H1 (cell line): ENCODE data around the gene SLC25A36. TPM values are rescaled to one million over a fixed set of nuclear protein-coding genes. Genes with fewer than 3 reads are reported as not detected.
"Not testable (repeated sequence)": the region's sequence is repeated elsewhere in the genome, so short reads cannot be mapped to it uniquely, and the experiment has no call there.

Experiments
- CTCF ChIA-PET: fragments of 300-600 bp; sonication (Branson Sonifier 250); formaldehyde crosslinking; loops from one replicate; lab custom pipeline; 2021; ENCODE audit not compliant: partially characterized antibody; lab: Charles Lee
- POLR2A ChIA-PET: fragments of 300-600 bp; sonication (Branson Sonifier 250); formaldehyde crosslinking; loops from one replicate; lab custom pipeline; 2021; ENCODE audit warnings: inconsistent platforms; ENCODE audit not compliant: partially characterized antibody; lab: Charles Lee
- DNase-seq, 2 experiments: peaks; one replicate each; pipeline versions ENCODE4 v3.0.0 to v3.0.0-alpha.2; 2010 to 2022; ENCODE audit warnings: low spot score in 2 of 2, low read depth in 1 of 2, mixed read lengths in 1 of 2
- FAIRE-seq: peaks from 2 replicates; lab custom pipeline; 2011; peaks lifted over from hg19 to GRCh38; lab: Jason Lieb, UNC
- H2AFZ ChIP-seq: 2 replicates; pipeline ENCODE4 v1.8.1; 2012; ENCODE audit warnings: low read length, inconsistent platforms
- H2AK5ac ChIP-seq: 2 replicates; pipeline ENCODE4 v1.6.1; 2013; ENCODE audit warnings: low read depth, low read length
- H2BK120ac ChIP-seq: replicated peaks from 2 replicates; pipeline ENCODE3; 2013; ENCODE audit warnings: low read depth, low read length, inconsistent platforms
- H2BK12ac ChIP-seq: 2 replicates; pipeline ENCODE4 v1.6.1; 2013; ENCODE audit warnings: low read depth, low read length
- H2BK15ac ChIP-seq: 2 replicates; pipeline ENCODE4 v1.6.1; 2013; ENCODE audit warnings: low read length
- H2BK20ac ChIP-seq: 2 replicates; pipeline ENCODE4 v1.6.1; 2013; ENCODE audit warnings: low read length
- H2BK5ac ChIP-seq: 2 replicates; pipeline ENCODE4 v1.6.1; 2013; ENCODE audit warnings: low read depth, low read length
- H3K14ac ChIP-seq: 2 replicates; pipeline ENCODE4 v1.6.1; 2013; ENCODE audit warnings: inconsistent platforms; ENCODE audit not compliant: insufficient read length
- H3K18ac ChIP-seq: 2 replicates; pipeline ENCODE4 v1.6.1; 2013; ENCODE audit warnings: low read length; ENCODE audit errors: extremely low read depth
- H3K23ac ChIP-seq: 2 replicates; pipeline ENCODE4 v1.6.1; 2013; ENCODE audit warnings: inconsistent platforms; ENCODE audit not compliant: insufficient read length
- H3K23me2 ChIP-seq: 2 replicates; pipeline ENCODE4 v1.6.1; 2013; ENCODE audit warnings: low read depth, low read length
- H3K27ac ChIP-seq: 2 replicates; pipeline ENCODE4 v1.6.1; 2011; ENCODE audit warnings: low read depth, low read length, inconsistent platforms
- H3K27me3 ChIP-seq, 4 experiments: replicated peaks in 1 of 4; 1 replicate in 1 of 4; 2 replicates in 3 of 4; pipeline versions ENCODE4 v1.6.1 to v1.8.1; 2011 to 2013; ENCODE audit warnings: low read length in 3 of 4, mild to moderate bottlenecking in 3 of 4, inconsistent platforms in 2 of 4, mixed read lengths in 2 of 4, moderate library complexity in 1 of 4; ENCODE audit not compliant: control insufficient read depth in 3 of 4, insufficient read depth in 3 of 4; ENCODE audit errors: extremely low read depth in 1 of 4
- H3K36me3 ChIP-seq, 4 experiments: 2 replicates each; pipeline versions ENCODE4 v1.6.1 to v1.8.1; 2011 to 2013; ENCODE audit warnings: mild to moderate bottlenecking in 4 of 4, low read length in 3 of 4, moderate library complexity in 2 of 4, control low read depth in 1 of 4, inconsistent platforms in 1 of 4; ENCODE audit not compliant: insufficient read depth in 4 of 4, control insufficient read depth in 2 of 4
- H3K4ac ChIP-seq: replicated peaks from 2 replicates; pipeline ENCODE3; 2013; ENCODE audit warnings: low read length, low read depth, mixed read lengths, inconsistent platforms; ENCODE audit not compliant: insufficient read length
- H3K4me1 ChIP-seq, 4 experiments: replicated peaks in 1 of 4; 1 replicate in 1 of 4; 2 replicates in 3 of 4; pipeline versions ENCODE4 v1.6.1 to v1.8.1; 2011 to 2013; ENCODE audit warnings: low read length in 3 of 4, inconsistent platforms in 2 of 4, mixed read lengths in 1 of 4; ENCODE audit not compliant: insufficient read depth in 4 of 4, control insufficient read depth in 3 of 4
- H3K4me2 ChIP-seq, 2 experiments: 2 replicates each; pipeline versions ENCODE4 v1.6.1 to v1.8.1; 2011 to 2013; ENCODE audit warnings: low read depth in 2 of 2, low read length in 2 of 2, control low read depth in 1 of 2, inconsistent platforms in 1 of 2, mild to moderate bottlenecking in 1 of 2; ENCODE audit not compliant: insufficient read depth in 1 of 2
- H3K4me3 ChIP-seq, 4 experiments: fragments of 200-600, 300-600 bp in 1 of 4; sonication (generic), shearing (Covaris generic), sonication (Bioruptor Twin) in 1 of 4; 2 replicates each; pipeline versions ENCODE4 v1.5.1 to v1.8.1; 2011 to 2016; ENCODE audit warnings: low read length in 4 of 4, low read depth in 3 of 4, control low read depth in 2 of 4, inconsistent platforms in 2 of 4, mild to moderate bottlenecking in 2 of 4, mixed read lengths in 1 of 4, moderate library complexity in 1 of 4; ENCODE audit not compliant: insufficient read depth in 2 of 4; ENCODE audit errors: extremely low read depth in 1 of 4
- H3K56ac ChIP-seq: replicated peaks from 2 replicates; pipeline ENCODE3; 2013; ENCODE audit warnings: low read depth, mild to moderate bottlenecking, mixed read lengths, low read length, inconsistent platforms; ENCODE audit not compliant: insufficient read length
- H3K79me1 ChIP-seq: 2 replicates; pipeline ENCODE4 v1.6.1; 2013; ENCODE audit warnings: low read depth, low read length, control low read depth
- H3K79me2 ChIP-seq, 2 experiments: 2 replicates each; pipeline versions ENCODE4 v1.6.1 to v1.8.1; 2012 to 2013; ENCODE audit warnings: low read length in 2 of 2, mild to moderate bottlenecking in 2 of 2, inconsistent platforms in 1 of 2; ENCODE audit not compliant: insufficient read depth in 2 of 2, control insufficient read depth in 1 of 2
- H3K9ac ChIP-seq, 4 experiments: replicated peaks in 1 of 4; 1 replicate in 1 of 4; 2 replicates in 3 of 4; pipeline versions ENCODE4 v1.6.1 to v1.8.1; 2011 to 2013; ENCODE audit warnings: low read depth in 3 of 4, low read length in 3 of 4, control low read depth in 2 of 4, mild to moderate bottlenecking in 2 of 4, moderate library complexity in 2 of 4, inconsistent platforms in 1 of 4; ENCODE audit errors: extremely low read depth in 1 of 4
- H3K9me3 ChIP-seq, 2 experiments: 2 replicates each; pipeline versions ENCODE4 v1.6.1 to v1.8.1; 2012 to 2013; ENCODE audit warnings: mild to moderate bottlenecking in 2 of 2, moderate library complexity in 2 of 2, control low read depth in 1 of 2, inconsistent platforms in 1 of 2, low read depth in 1 of 2, low read length in 1 of 2, mixed read lengths in 1 of 2; ENCODE audit not compliant: insufficient read depth in 2 of 2
- H4K20me1 ChIP-seq, 2 experiments: replicated peaks in 1 of 2; 2 replicates each; pipeline versions ENCODE3 to v1.8.1; 2011 to 2013; ENCODE audit warnings: inconsistent platforms in 2 of 2, low read length in 2 of 2, mild to moderate bottlenecking in 1 of 2; ENCODE audit not compliant: insufficient read depth in 2 of 2, control insufficient read depth in 1 of 2
- H4K5ac ChIP-seq: 2 replicates; pipeline ENCODE4 v1.6.1; 2013; ENCODE audit warnings: low read length, low read depth, mixed read lengths, inconsistent platforms; ENCODE audit not compliant: insufficient read length
- H4K8ac ChIP-seq: 2 replicates; pipeline ENCODE4 v1.8.0; 2013; ENCODE audit warnings: mild to moderate bottlenecking, moderate library complexity, low read length, inconsistent platforms; ENCODE audit not compliant: insufficient read depth; ENCODE audit errors: extremely low read depth
- H4K91ac ChIP-seq: replicated peaks from 2 replicates; pipeline ENCODE3; 2013; ENCODE audit warnings: low read length, mixed read lengths, inconsistent platforms; ENCODE audit not compliant: insufficient read length
- JUND ChIP-seq: IDR thresholded peaks from 2 replicates; pipeline ENCODE4 v1.6.1; 2011; ENCODE audit warnings: mild to moderate bottlenecking, improper control_type of control experiment, low read length
- MAFK ChIP-seq: IDR thresholded peaks from 2 replicates; pipeline ENCODE4 v1.6.1; 2012; ENCODE audit warnings: low read depth, mild to moderate bottlenecking, improper control_type of control experiment, low read length
- POLR2A ChIP-seq, 2 experiments: IDR thresholded peaks; 1 replicate in 1 of 2; 2 replicates in 1 of 2; pipeline ENCODE4 v1.6.1; 2011; ENCODE audit warnings: low read depth in 2 of 2, low read length in 2 of 2, mild to moderate bottlenecking in 2 of 2; ENCODE audit errors: control extremely low read depth in 1 of 2
- TAF7 ChIP-seq: optimal IDR thresholded peaks from 2 replicates; pipeline ENCODE3; 2011; ENCODE audit warnings: low read depth, mild to moderate bottlenecking, inconsistent platforms, low read length, moderate library complexity, borderline replicate concordance
- WGBS, 2 experiments: shearing (Covaris generic) in 1 of 2; methylation state at CpG; one replicate each; pipeline versions ENCODE4 v1.1.6 to v1.1.7; 2013 to 2015; ENCODE audit warnings: low lambda C conversion rate in 2 of 2, mixed read lengths in 2 of 2, inconsistent platforms in 1 of 2, low coverage in 1 of 2, missing lambda C conversion rate in 1 of 2; ENCODE audit not compliant: insufficient replicate concordance in 2 of 2, insufficient coverage in 1 of 2, insufficient read length in 1 of 2; ENCODE audit errors: extremely low coverage in 1 of 2, missing lambda C conversion rate in 1 of 2; 5-methylcytosine and 5-hydroxymethylcytosine counted together
- polyA plus RNA-seq, 7 experiments: library from polyadenylated mRNA; depleted of rRNA in 3 of 7; stranded (reverse) in 5 of 7; unstranded in 2 of 7; fragments of >200 nt in 5 of 7; fragments of 200-250 nt in 2 of 7; gene quantifications; 1 replicate in 5 of 7; 2 replicates in 1 of 7; 4 replicates in 1 of 7; pipeline versions ENCODE4 v1.2.1 to v1.2.3, GENCODE V29; 2011 to 2013; ENCODE audit warnings: missing spikeins in 2 of 7, mixed read lengths in 2 of 7
- total RNA-seq: library from RNA; stranded (reverse); fragmentation: NEBNext Ultra II Directional; extraction: Animal tissue kit (Norgen Biotek cat#: 25700); gene quantifications from 2 replicates; pipeline ENCODE4 v1.2.1, GENCODE V29; 2021
- TF ChIP-seq, protein P1 (sequence below): IDR thresholded peaks from 2 replicates; pipeline ENCODE4 v1.6.1; 2011; ENCODE audit warnings: low read length, improper control_type of control experiment

The SLC25A36 gene
- total and polyA plus RNA-seq, 2 of the 8 experiments (the other 6 are each of a cell fraction or from before 2014, with no cell fraction given) = 42.9 to 71.8 TPM

DNA sequence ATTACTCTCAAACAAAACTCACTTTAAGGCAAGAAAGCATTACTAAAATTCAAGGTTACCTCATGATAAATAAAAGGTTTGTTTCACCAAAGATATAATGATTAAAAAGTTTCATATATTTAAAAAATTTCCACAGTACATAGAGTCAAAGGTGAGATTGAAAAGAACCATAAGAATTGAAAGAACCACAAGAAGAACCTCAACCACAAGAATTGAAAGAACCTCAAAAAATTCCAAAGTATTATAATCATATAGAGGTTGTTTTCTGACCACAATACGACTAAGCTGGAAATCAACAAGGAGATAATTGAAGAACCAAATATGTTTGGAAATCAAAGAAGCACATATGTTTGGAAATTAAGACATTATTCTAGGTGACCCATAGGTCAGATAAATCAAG lies 52.7 kb downstream of the SLC25A36 start (continued):
- TF ChIP-seq, protein P1, sequence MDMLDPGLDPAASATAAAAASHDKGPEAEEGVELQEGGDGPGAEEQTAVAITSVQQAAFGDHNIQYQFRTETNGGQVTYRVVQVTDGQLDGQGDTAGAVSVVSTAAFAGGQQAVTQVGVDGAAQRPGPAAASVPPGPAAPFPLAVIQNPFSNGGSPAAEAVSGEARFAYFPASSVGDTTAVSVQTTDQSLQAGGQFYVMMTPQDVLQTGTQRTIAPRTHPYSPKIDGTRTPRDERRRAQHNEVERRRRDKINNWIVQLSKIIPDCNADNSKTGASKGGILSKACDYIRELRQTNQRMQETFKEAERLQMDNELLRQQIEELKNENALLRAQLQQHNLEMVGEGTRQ = no peak
- TF ChIP-seq TAF7 (no peak), POLR2A (IDR thresholded peaks at IDR 0.05; ENCODE audit: control extremely low read depth in 1 of 2, low read depth in 2 of 2, low read length in 2 of 2) (no peak), MAFK (no peak), JUND (no peak)

DNA sequence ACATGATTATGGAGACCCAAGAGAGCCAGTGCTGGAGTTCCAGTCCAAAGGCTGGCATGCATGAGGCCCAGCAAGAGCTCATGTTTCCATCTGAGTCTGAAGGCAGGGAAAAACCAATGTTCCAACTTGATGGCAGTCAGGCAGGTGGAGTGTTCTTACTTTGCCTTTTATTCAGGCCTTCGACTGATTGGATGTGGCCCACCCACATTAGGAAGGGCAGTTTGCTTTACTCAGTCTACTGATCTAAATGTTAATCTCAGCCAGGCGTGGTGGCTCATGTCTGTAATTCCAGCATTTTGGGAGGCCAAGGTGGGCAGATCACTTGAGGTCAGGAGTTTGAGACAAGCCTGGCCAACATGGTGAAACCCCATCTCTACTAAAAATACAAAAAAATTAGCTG lies 53.2 kb downstream of the SLC25A36 start:
- H2AFZ ChIP-seq, H4K91ac ChIP-seq, POLR2A ChIA-PET, H3K4me1 ChIP-seq, H3K27me3 ChIP-seq, FAIRE-seq, H3K9me3 ChIP-seq, H2AK5ac ChIP-seq, H4K8ac ChIP-seq, H4K20me1 ChIP-seq, H3K14ac ChIP-seq, H3K79me1 ChIP-seq, H4K5ac ChIP-seq, H2BK15ac ChIP-seq, H3K4me2 ChIP-seq, H3K4ac ChIP-seq, H3K36me3 ChIP-seq, H3K4me3 ChIP-seq, H3K23me2 ChIP-seq, H2BK5ac ChIP-seq, DNase-seq, H3K79me2 ChIP-seq, H2BK20ac ChIP-seq, H2BK120ac ChIP-seq, H3K27ac ChIP-seq, H3K56ac ChIP-seq, H3K9ac ChIP-seq, H3K23ac ChIP-seq, H3K18ac ChIP-seq, H2BK12ac ChIP-seq: not testable (repeated sequence)
- CTCF ChIA-PET = interaction anchor here (1.0 to 7.4 kb wide), 5 partner anchors 17 to 195 kb away, joined by 3 to 137 read pairs (median 4); no protein-coding TSS in a partner anchor
- 78% methylated on average over 2 of the region's 2 CpGs; no CpG with 5 or more reads in 1 of the 2 experiments for WGBS, 2 experiments
